Upper lobe of left lung (tissue), 6 donors: Measurements from ENCODE around the gene GPSM1. TPM values are rescaled to one million over a fixed set of nuclear protein-coding genes. Genes with fewer than 3 reads are reported as not detected.

ENCODE experiments used
- ATAC-seq, 2 donors: fragments of 200-7000 bp; cut with Tn5 transposase; one replicate each; pipeline ENCODE4 v1.9.1; 2022; ENCODE audit warnings: mild to moderate bottlenecking in 2 of 2, moderate library complexity in 2 of 2; ENCODE audit not compliant: low FRiP score in 2 of 2
- DNase-seq, 2 donors: peaks; one replicate each; pipeline ENCODE4 v3.0.0-alpha.2; 2019 to 2020
- H3K27ac ChIP-seq, 4 donors: fragments of 200-600 bp; sonication (generic); one replicate each; pipeline ENCODE4 v1.5.1; 2016 to 2019
- H3K27me3 ChIP-seq, 4 donors: fragments of 200-600 bp; sonication (generic); one replicate each; pipeline ENCODE4 v1.5.1; 2017 to 2019
- H3K36me3 ChIP-seq, 4 donors: fragments of 200-600 bp; sonication (generic); one replicate each; pipeline ENCODE4 v1.5.1; 2016 to 2019
- H3K4me1 ChIP-seq, 4 donors: fragments of 200-600 bp; sonication (generic); one replicate each; pipeline ENCODE4 v1.5.1; 2018 to 2019
- H3K4me3 ChIP-seq, 4 donors: fragments of 200-600 bp; sonication (generic); one replicate each; pipeline ENCODE4 v1.5.1; 2017 to 2019; ENCODE audit warnings: mild to moderate bottlenecking in 2 of 4, moderate library complexity in 1 of 4
- H3K9me3 ChIP-seq, 4 donors: fragments of 200-600 bp; sonication (generic); one replicate each; pipeline ENCODE4 v1.5.1; 2018 to 2019
- EP300 ChIP-seq, 4 donors: sonication (generic); formaldehyde crosslinking; IDR thresholded peaks; one replicate each; pipeline ENCODE4 v1.5.1; 2017; ENCODE audit warnings: antibody characterized with exemption in 4 of 4, control low read depth in 2 of 4
- POLR2A ChIP-seq, 4 donors: fragments of 450-650 bp; IDR thresholded peaks; one replicate each; pipeline ENCODE4 v1.5.1; 2016 to 2017; ENCODE audit warnings: antibody characterized with exemption in 4 of 4, mild to moderate bottlenecking in 2 of 4
- POLR2AphosphoS5 ChIP-seq, 2 donors: sonication (generic); formaldehyde crosslinking; IDR thresholded peaks; one replicate each; pipeline ENCODE4 v1.5.1; 2017; ENCODE audit warnings: antibody characterized with exemption in 2 of 2
- WGBS, 2 donors: methylation state at CpG; one replicate each; pipeline ENCODE4 v1.1.5; 2017 to 2018; 5-methylcytosine and 5-hydroxymethylcytosine counted together
- total RNA-seq, 6 donors: library from RNA; depleted of rRNA in 4 of 6; stranded (reverse); fragments of >200 nt in 4 of 6; gene quantifications; one replicate each; pipeline versions ENCODE4 v1.1.0 to v1.2.1, GENCODE V29; 2016 to 2021
- TF ChIP-seq, protein P1 (sequence below), 6 experiments: fragments of 450-650 bp in 4 of 6; fragments of 200-600 bp in 2 of 6; sonication (generic) in 2 of 6; IDR thresholded peaks; one replicate each; pipeline ENCODE4 v1.5.1; 2016 to 2019; ENCODE audit warnings: antibody characterized with exemption in 6 of 6
- donor health status: DM: no; HTN: no; CAD: no; lungs with moderate emphysema.
- donor health status: DM: no; HTN: yes; CAD: no; lungs with severe emphysema.

Gene GPSM1
- total RNA-seq, 6 donors from 2014 or later = 10.0 to 78.6 (median 24.2) TPM

- Histone ChIP-seq H3K27ac (no peak overlapping the region), H3K4me3 (no peak overlapping the region), H3K27me3 (no peaks in the 10 kb centered on the region), H3K4me1 (peaks cover 0 to 5% (median 0%) of the 10 kb centered on the region in 4 donors), H3K36me3 (no peaks in the 10 kb centered on the region), H3K9me3 (no peaks in the 10 kb centered on the region)
- no peak for DNase-seq
- TF ChIP-seq POLR2AphosphoS5 (IDR thresholded peaks at IDR 0.05) = no peak
- no peak for TF ChIP-seq EP300 (IDR thresholded peaks at IDR 0.05)
- no peak for TF ChIP-seq POLR2A (IDR thresholded peaks at IDR 0.05)
- TF ChIP-seq, protein P1, sequence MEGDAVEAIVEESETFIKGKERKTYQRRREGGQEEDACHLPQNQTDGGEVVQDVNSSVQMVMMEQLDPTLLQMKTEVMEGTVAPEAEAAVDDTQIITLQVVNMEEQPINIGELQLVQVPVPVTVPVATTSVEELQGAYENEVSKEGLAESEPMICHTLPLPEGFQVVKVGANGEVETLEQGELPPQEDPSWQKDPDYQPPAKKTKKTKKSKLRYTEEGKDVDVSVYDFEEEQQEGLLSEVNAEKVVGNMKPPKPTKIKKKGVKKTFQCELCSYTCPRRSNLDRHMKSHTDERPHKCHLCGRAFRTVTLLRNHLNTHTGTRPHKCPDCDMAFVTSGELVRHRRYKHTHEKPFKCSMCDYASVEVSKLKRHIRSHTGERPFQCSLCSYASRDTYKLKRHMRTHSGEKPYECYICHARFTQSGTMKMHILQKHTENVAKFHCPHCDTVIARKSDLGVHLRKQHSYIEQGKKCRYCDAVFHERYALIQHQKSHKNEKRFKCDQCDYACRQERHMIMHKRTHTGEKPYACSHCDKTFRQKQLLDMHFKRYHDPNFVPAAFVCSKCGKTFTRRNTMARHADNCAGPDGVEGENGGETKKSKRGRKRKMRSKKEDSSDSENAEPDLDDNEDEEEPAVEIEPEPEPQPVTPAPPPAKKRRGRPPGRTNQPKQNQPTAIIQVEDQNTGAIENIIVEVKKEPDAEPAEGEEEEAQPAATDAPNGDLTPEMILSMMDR (IDR thresholded peaks at IDR 0.05) = no peak
- ATAC-seq = no peak
- WGBS, 2 donors = 82 to 86% methylated on average over 14 of the region's 14 CpGs
These were observed 33.8 kb upstream of the GPSM1 start for GRCh38 chr9:136293476-136294077.

GRCh38 chr9:136294437-136294836 is 32.9 kb upstream of the GPSM1 start:
- Histone ChIP-seq H3K27ac (no peak overlapping the region), H3K27me3 (no peaks in the 10 kb centered on the region), H3K4me1 (peaks cover 0 to 5% (median 0%) of the 10 kb centered on the region in 4 donors), H3K9me3 (no peaks in the 10 kb centered on the region), H3K36me3 (no peaks in the 10 kb centered on the region), H3K4me3 (no peak overlapping the region)
- TF ChIP-seq POLR2A (IDR thresholded peaks at IDR 0.05) (no peak), EP300 (IDR thresholded peaks at IDR 0.05) (no peak), POLR2AphosphoS5 (IDR thresholded peaks at IDR 0.05) (no peak)
- TF ChIP-seq, protein P1 (IDR thresholded peaks at IDR 0.05) = no peak
- peak in 1 of 2 donors; percentile 25 for DNase-seq
- WGBS, 2 donors = 75 to 85% methylated on average over 3 to 5 of the region's 5 CpGs
- no peak for ATAC-seq

DNA sequence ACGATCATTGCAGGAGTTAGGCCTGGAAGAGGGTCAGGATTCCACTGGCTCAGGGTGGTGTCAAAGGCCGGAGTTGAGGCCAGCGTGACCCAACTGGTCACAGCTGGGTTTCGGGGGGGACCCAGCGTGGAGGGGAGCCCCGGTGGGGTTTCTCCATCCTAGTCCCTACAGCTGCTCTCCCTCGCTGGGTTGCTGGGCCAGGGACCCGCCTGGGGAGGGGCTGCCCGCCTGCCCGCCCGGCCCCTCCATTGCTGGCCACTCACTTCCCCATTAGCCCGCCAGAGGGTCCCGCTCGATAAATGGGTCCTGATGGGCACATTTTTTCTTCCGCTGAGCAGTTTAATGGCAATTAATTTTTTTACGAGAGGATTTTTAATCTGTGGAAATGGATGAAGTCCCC is 32.3 kb upstream of the GPSM1 start:
- Histone ChIP-seq H3K4me3 (no peak overlapping the region), H3K36me3 (no peaks in the 10 kb centered on the region), H3K27me3 (no peaks in the 10 kb centered on the region), H3K27ac (no peak overlapping the region), H3K4me1 (peaks cover 0 to 5% (median 0%) of the 10 kb centered on the region in 4 donors), H3K9me3 (no peaks in the 10 kb centered on the region)
- DNase-seq (peak in 1 of 2 donors; percentile 48), ATAC-seq (no peak)
- 89 to 94% methylated on average over 10 to 16 of the region's 16 CpGs for WGBS, 2 donors
- TF ChIP-seq POLR2A (IDR thresholded peaks at IDR 0.05) (no peak), POLR2AphosphoS5 (IDR thresholded peaks at IDR 0.05) (no peak), EP300 (IDR thresholded peaks at IDR 0.05) (no peak)
- TF ChIP-seq, protein P1 (IDR thresholded peaks at IDR 0.05) = no peak

DNA sequence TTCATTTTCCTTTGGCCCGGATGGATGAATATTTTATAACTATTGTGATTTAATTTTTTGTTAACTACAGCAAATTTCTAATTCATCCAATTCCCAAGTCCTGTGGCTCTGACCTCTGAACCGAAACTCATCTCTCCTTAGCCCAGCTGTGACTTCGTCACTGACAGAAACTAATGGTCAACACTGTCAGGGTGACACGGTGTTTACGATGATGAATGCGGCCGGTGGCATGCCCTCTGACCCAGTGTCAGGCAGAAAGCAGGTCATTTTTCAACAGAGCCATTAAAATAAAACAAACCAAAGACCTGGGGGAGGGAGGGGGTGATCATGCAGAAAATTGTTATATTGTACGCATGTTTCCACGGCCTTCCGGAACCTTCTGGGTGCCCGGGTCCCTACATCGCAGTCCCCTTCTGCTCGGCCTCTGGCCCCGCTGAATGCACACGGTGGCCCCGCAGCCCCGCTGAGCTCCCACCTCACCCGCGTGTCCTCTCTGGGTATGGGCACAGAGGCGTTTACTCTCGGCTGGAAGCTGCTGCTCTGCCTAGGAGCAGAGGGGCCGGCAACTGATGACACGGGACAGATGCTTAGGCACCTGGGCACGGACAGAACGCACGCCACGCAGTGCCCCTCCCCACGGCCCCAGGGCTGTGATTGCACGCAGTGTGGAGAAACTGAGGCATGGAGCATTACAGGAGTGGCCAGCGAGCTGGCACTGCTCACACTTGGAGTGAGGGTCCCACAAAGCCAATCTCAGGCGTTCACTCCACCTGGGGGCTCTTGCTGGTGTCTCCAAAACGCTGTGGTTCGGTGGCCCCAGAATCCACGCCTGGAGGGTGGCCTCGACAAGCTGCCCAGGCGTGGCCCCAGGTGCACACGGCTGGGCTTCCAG is 31.6 kb upstream of the GPSM1 start:
- TF ChIP-seq POLR2A (IDR thresholded peaks at IDR 0.05) = no peak
- TF ChIP-seq POLR2AphosphoS5 (IDR thresholded peaks at IDR 0.05) = no peak
- no peak for TF ChIP-seq EP300 (IDR thresholded peaks at IDR 0.05)
- TF ChIP-seq, protein P1 (IDR thresholded peaks at IDR 0.05) = no peak
- ATAC-seq (no peak), DNase-seq (peak in 1 of 2 donors; percentile 56)
- H3K9me3 ChIP-seq = no peaks in the 10 kb centered on the region
- H3K4me3 ChIP-seq = no peak overlapping the region
- WGBS, 2 donors = 62 to 70% methylated on average over 17 to 35 of the region's 37 CpGs
- no peak overlapping the region for H3K27ac ChIP-seq
- H3K27me3 ChIP-seq = no peaks in the 10 kb centered on the region
- no peaks in the 10 kb centered on the region for H3K36me3 ChIP-seq
- H3K4me1 ChIP-seq = peaks cover 0 to 5% (median 0%) of the 10 kb centered on the region in 4 donors
